22Rv1 (cell line): ENCODE data around the gene SLC25A27.

ENCODE experiments used
- H3K27ac ChIP-seq: fragments of 450-650 bp; 2 replicates; pipeline ENCODE4 v1.5.1; 2017
- CTCF ChIP-seq: fragments of 450-650 bp; IDR thresholded peaks from 2 replicates; pipeline ENCODE4 v1.5.1; 2017; ENCODE audit warnings: mild to moderate bottlenecking
- ZFX ChIP-seq: fragments of 450-650 bp; IDR thresholded peaks from 2 replicates; pipeline ENCODE4 v1.6.1; 2017; ENCODE audit warnings: antibody characterized with exemption, borderline replicate concordance

Gene SLC25A27

GRCh38 chr6:46689657-46690056 is 36.9 kb downstream of the SLC25A27 start:
- TF ChIP-seq ZFX (no peak), CTCF (no peak)
- H3K27ac ChIP-seq = no peak overlapping the region

GRCh38 chr6:46690141-46690755 is 37.5 kb downstream of the SLC25A27 start:
- no peak overlapping the region for H3K27ac ChIP-seq
- TF ChIP-seq ZFX (no peak), CTCF (no peak)

GRCh38 chr6:46690911-46691451 is 38.2 kb downstream of the SLC25A27 start:
- H3K27ac ChIP-seq = no peak overlapping the region
- no peak for TF ChIP-seq CTCF
- TF ChIP-seq ZFX = no peak

- no peak overlapping the region for H3K27ac ChIP-seq
- TF ChIP-seq CTCF (no peak), ZFX (no peak)
Observed at GRCh38 chr6:46699970-46700369, 47.2 kb downstream of the SLC25A27 start.

GRCh38 chr6:46704562-46704961 is 51.8 kb downstream of the SLC25A27 start:
- TF ChIP-seq CTCF (peak; percentile 41), ZFX (no peak)
- no peak overlapping the region for H3K27ac ChIP-seq

- TF ChIP-seq CTCF = no peak
- no peak for TF ChIP-seq ZFX
- no peak overlapping the region for H3K27ac ChIP-seq
Observed at GRCh38 chr6:46706464-46706863, 53.7 kb downstream of the SLC25A27 start.

GRCh38 chr6:46711491-46711890 is 58.7 kb downstream of the SLC25A27 start:
- TF ChIP-seq ZFX (no peak), CTCF (no peak)
- no peak overlapping the region for H3K27ac ChIP-seq
